Gastroesophageal sphincter (tissue), 3 donors: ENCODE results near the gene PSMC3.

ENCODE experiments used
- EP300 ChIP-seq: sonication (generic); formaldehyde crosslinking; IDR thresholded peaks from one replicate; pipeline ENCODE4 v1.6.1; 2017; ENCODE audit warnings: antibody characterized with exemption, mild to moderate bottlenecking
- POLR2A ChIP-seq, 2 donors: fragments of 450-650 bp; IDR thresholded peaks; one replicate each; pipeline ENCODE4 v1.6.1; 2017; ENCODE audit warnings: antibody characterized with exemption in 2 of 2, mild to moderate bottlenecking in 2 of 2, moderate library complexity in 1 of 2
- TF ChIP-seq, protein P1 (sequence below), 4 experiments: fragments of 200-600 bp in 2 of 4; fragments of 450-650 bp in 2 of 4; sonication (generic) in 1 of 4; IDR thresholded peaks; one replicate each; pipeline ENCODE4 v1.5.1; 2017 to 2019; ENCODE audit warnings: antibody characterized with exemption in 4 of 4, mild to moderate bottlenecking in 2 of 4, moderate library complexity in 2 of 4

DNA sequence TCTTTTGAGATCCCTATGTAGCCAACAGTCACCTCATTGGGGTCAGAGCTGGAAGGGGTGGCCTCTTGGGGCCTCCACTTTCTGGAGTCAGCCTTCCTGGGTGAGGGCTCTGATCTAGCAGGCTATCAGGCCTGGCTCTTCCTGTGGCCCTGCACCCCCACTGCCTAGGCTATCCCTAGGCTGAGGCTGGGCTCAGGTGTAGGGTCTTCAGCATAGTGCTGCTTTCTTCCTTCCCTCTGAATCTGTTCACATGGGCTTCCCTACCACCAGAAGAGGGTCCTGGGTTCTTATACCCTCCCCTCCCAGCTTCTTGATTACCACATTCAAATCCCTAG lies 47.4 kb downstream of the PSMC3 start:
- TF ChIP-seq POLR2A (IDR thresholded peaks at IDR 0.05) (no peak), EP300 (no peak)
- TF ChIP-seq, protein P1, sequence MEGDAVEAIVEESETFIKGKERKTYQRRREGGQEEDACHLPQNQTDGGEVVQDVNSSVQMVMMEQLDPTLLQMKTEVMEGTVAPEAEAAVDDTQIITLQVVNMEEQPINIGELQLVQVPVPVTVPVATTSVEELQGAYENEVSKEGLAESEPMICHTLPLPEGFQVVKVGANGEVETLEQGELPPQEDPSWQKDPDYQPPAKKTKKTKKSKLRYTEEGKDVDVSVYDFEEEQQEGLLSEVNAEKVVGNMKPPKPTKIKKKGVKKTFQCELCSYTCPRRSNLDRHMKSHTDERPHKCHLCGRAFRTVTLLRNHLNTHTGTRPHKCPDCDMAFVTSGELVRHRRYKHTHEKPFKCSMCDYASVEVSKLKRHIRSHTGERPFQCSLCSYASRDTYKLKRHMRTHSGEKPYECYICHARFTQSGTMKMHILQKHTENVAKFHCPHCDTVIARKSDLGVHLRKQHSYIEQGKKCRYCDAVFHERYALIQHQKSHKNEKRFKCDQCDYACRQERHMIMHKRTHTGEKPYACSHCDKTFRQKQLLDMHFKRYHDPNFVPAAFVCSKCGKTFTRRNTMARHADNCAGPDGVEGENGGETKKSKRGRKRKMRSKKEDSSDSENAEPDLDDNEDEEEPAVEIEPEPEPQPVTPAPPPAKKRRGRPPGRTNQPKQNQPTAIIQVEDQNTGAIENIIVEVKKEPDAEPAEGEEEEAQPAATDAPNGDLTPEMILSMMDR (IDR thresholded peaks at IDR 0.05): no peak
